Activated CD8-positive, alpha-beta memory T cell treated with anti-CD3 and anti-CD28 coated beads for 48 hours (primary cell): ENCODE data around the gene AHCYL2.
"Not testable (repeated sequence)": the region's sequence is repeated elsewhere in the genome, so short reads cannot be mapped to it uniquely, and the experiment has no call there.

Experiments used
- DNase-seq, 3 experiments: peaks; one replicate each; pipeline ENCODE4 v3.0.0-alpha.2; 2020; ENCODE audit warnings: low read depth in 2 of 3, low spot score in 2 of 3

AHCYL2 gene

GRCh38 chr7:129208667-129209066, 16.2 kb upstream of the AHCYL2 start:
- no peak for DNase-seq

- no peak for DNase-seq
These were observed 15.5 kb upstream of the AHCYL2 start for GRCh38 chr7:129209067-129209926.

GRCh38 chr7:129210256-129210988, 14.4 kb upstream of the AHCYL2 start:
- DNase-seq: peak; percentile 44 to 77 (median 63)

GRCh38 chr7:129210989-129211312, 13.9 kb upstream of the AHCYL2 start:
- DNase-seq: no peak

- no peak for DNase-seq
These were observed 12.7 kb upstream of the AHCYL2 start for GRCh38 chr7:129212126-129212525.

GRCh38 chr7:129212596-129212995, 12.2 kb upstream of the AHCYL2 start:
- no peak for DNase-seq

- DNase-seq: no peak
These were observed 11.0 kb upstream of the AHCYL2 start for GRCh38 chr7:129213828-129214227.

GRCh38 chr7:129215691-129216090, 9.1 kb upstream of the AHCYL2 start:
- not testable (repeated sequence) for DNase-seq

- DNase-seq: not testable (repeated sequence)
These were observed 8.6 kb upstream of the AHCYL2 start for GRCh38 chr7:129216101-129216715.

- DNase-seq: not testable (repeated sequence)
These were observed 7.9 kb upstream of the AHCYL2 start for GRCh38 chr7:129216821-129217416.

- DNase-seq: peak; percentile 42 to 65 (median 51)
These were observed 6.2 kb upstream of the AHCYL2 start for GRCh38 chr7:129218514-129219062.

GRCh38 chr7:129219166-129219565, 5.7 kb upstream of the AHCYL2 start:
- not testable (repeated sequence) for DNase-seq

- no peak for DNase-seq
These were observed 2.8 kb upstream of the AHCYL2 start for GRCh38 chr7:129222064-129222463.

- DNase-seq: peak; percentile 18 to 48 (median 19)
These were observed 538 bp downstream of the AHCYL2 start for GRCh38 chr7:129225206-129225930.

GRCh38 chr7:129225931-129226572, 1.2 kb downstream of the AHCYL2 start:
- no peak for DNase-seq

GRCh38 chr7:129227646-129228578, 3.1 kb downstream of the AHCYL2 start:
- DNase-seq: no peak

GRCh38 chr7:129228633-129229032, 3.8 kb downstream of the AHCYL2 start:
- DNase-seq: no peak

- no peak for DNase-seq
These were observed 6.8 kb downstream of the AHCYL2 start for GRCh38 chr7:129231666-129232065.

GRCh38 chr7:129238546-129238945, 13.7 kb downstream of the AHCYL2 start:
- DNase-seq: no peak
